ENCODE data around the gene ADAMTS18.
"Not testable (repeated sequence)": the region's sequence is repeated elsewhere in the genome, so short reads cannot be mapped to it uniquely, and the experiment has no call there.

The ADAMTS18 gene

GRCh38 chr16:77276661-77277060 lies 158.2 kb downstream of the ADAMTS18 start:
- DNase-seq: peak in 1 of 3 donors; percentile 12

GRCh38 chr16:77275303-77275702 lies 159.5 kb downstream of the ADAMTS18 start:
- not testable (repeated sequence) for DNase-seq

- DNase-seq: no peak
Observed at GRCh38 chr16:77273815-77274214, 161.0 kb downstream of the ADAMTS18 start.

- no peak for DNase-seq
Observed at GRCh38 chr16:77271532-77272426, 163.1 kb downstream of the ADAMTS18 start.

GRCh38 chr16:77266185-77266584 lies 168.6 kb downstream of the ADAMTS18 start:
- not testable (repeated sequence) for DNase-seq

GRCh38 chr16:77262971-77263370 lies 171.9 kb downstream of the ADAMTS18 start:
- DNase-seq: no peak

- DNase-seq: no peak
Observed at GRCh38 chr16:77250400-77250799, 184.4 kb downstream of the ADAMTS18 start.

- DNase-seq: no peak
Observed at GRCh38 chr16:77246150-77246549, 188.7 kb downstream of the ADAMTS18 start.

GRCh38 chr16:77242471-77242870 lies 192.4 kb downstream of the ADAMTS18 start:
- DNase-seq: not testable (repeated sequence)

GRCh38 chr16:77238593-77238992 lies 196.2 kb downstream of the ADAMTS18 start:
- no peak for DNase-seq

- DNase-seq: peak; percentile 87 to 94 (median 92)
Observed at GRCh38 chr16:77236063-77236511, 198.7 kb downstream of the ADAMTS18 start.

GRCh38 chr16:77234611-77235010 lies 200.2 kb downstream of the ADAMTS18 start:
- DNase-seq: no peak

GRCh38 chr16:77233799-77234519 lies 200.9 kb downstream of the ADAMTS18 start:
- DNase-seq: no peak

All from suppressor macrophage treated with lipopolysaccharide for 1 hour (primary cell).